HG02884 (cell line): ENCODE measurements around the gene PBX3.

ENCODE experiments used
- ATAC-seq: cut with Tn5 transposase; IDR thresholded peaks from one replicate; pipeline ENCODE4 v1.9.1; 2021; ENCODE audit warnings: mild to moderate bottlenecking, moderate library complexity; ENCODE audit not compliant: unreplicated experiment

Gene PBX3

GRCh38 chr9:125969462-125969861 lies 222.3 kb downstream of the PBX3 start:
- no peak for ATAC-seq

GRCh38 chr9:125969868-125970267 lies 222.7 kb downstream of the PBX3 start:
- ATAC-seq, result no peak

GRCh38 chr9:125970340-125970739 lies 223.2 kb downstream of the PBX3 start:
- ATAC-seq, result no peak

GRCh38 chr9:125971050-125971449 lies 223.9 kb downstream of the PBX3 start:
- ATAC-seq, result no peak

- ATAC-seq, result no peak
These were observed 225.0 kb downstream of the PBX3 start for GRCh38 chr9:125972012-125972729.

- no peak for ATAC-seq
These were observed 226.4 kb downstream of the PBX3 start for GRCh38 chr9:125973547-125973946.

GRCh38 chr9:125974705-125975104 lies 227.5 kb downstream of the PBX3 start:
- no peak for ATAC-seq

- no peak for ATAC-seq
These were observed 230.1 kb downstream of the PBX3 start for GRCh38 chr9:125977223-125977622.

- no peak for ATAC-seq
These were observed 232.2 kb downstream of the PBX3 start for GRCh38 chr9:125979383-125979782.

GRCh38 chr9:125982798-125983406 lies 235.7 kb downstream of the PBX3 start:
- ATAC-seq, result no peak

- no peak for ATAC-seq
These were observed 236.5 kb downstream of the PBX3 start for GRCh38 chr9:125983681-125984080.

GRCh38 chr9:125984461-125984860 lies 237.3 kb downstream of the PBX3 start:
- no peak for ATAC-seq

- no peak for ATAC-seq
These were observed 238.2 kb downstream of the PBX3 start for GRCh38 chr9:125985142-125985997.

GRCh38 chr9:125985998-125986655 lies 239.0 kb downstream of the PBX3 start:
- ATAC-seq, result no peak

- no peak for ATAC-seq
These were observed 239.8 kb downstream of the PBX3 start for GRCh38 chr9:125986966-125987365.

GRCh38 chr9:125987420-125987819 lies 240.2 kb downstream of the PBX3 start:
- no peak for ATAC-seq

GRCh38 chr9:125988479-125989050 lies 241.4 kb downstream of the PBX3 start:
- ATAC-seq, result no peak

- no peak for ATAC-seq
These were observed 241.9 kb downstream of the PBX3 start for GRCh38 chr9:125989090-125989501.

- ATAC-seq, result no peak
These were observed 242.5 kb downstream of the PBX3 start for GRCh38 chr9:125989524-125990180.

- ATAC-seq, result no peak
These were observed 243.1 kb downstream of the PBX3 start for GRCh38 chr9:125990186-125990792.
